GM21381 (cell line): ENCODE data around the gene NUTM2B.
"Not testable (repeated sequence)": the region's sequence is repeated elsewhere in the genome, so short reads cannot be mapped to it uniquely, and the experiment has no call there.

Source experiments
- ATAC-seq: cut with Tn5 transposase; IDR thresholded peaks from one replicate; pipeline ENCODE4 v1.9.1; 2021; ENCODE audit warnings: mild to moderate bottlenecking, moderate library complexity; ENCODE audit not compliant: unreplicated experiment

The NUTM2B gene, protein sequence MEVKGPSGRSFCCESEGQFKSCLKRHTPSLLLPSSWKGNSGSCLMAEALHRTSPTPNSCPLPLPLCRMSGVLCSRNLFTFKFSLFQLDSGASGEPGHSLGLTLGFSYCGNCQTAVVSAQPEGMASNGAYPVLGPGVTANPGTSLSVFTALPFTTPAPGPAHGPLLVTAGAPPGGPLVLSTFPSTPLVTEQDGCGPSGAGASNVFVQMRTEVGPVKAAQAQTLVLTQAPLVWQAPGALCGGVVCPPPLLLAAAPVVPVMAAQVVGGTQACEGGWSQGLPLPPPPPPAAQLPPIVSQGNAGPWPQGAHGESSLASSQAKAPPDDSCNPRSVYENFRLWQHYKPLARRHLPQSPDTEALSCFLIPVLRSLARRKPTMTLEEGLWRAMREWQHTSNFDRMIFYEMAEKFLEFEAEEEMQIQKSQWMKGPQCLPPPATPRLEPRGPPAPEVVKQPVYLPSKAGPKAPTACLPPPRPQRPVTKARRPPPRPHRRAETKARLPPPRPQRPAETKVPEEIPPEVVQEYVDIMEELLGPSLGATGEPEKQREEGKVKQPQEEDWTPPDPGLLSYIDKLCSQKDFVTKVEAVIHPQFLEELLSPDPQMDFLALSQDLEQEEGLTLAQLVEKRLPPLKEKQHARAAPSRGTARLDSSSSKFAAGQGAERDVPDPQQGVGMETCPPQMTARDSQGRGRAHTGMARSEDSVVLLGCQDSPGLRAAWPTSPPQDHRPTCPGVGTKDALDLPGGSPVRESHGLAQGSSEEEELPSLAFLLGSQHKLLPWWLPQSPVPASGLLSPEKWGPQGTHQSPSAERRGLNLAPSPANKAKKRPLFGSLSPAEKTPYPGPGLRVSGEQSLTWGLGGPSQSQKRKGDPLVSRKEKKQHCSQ

DNA sequence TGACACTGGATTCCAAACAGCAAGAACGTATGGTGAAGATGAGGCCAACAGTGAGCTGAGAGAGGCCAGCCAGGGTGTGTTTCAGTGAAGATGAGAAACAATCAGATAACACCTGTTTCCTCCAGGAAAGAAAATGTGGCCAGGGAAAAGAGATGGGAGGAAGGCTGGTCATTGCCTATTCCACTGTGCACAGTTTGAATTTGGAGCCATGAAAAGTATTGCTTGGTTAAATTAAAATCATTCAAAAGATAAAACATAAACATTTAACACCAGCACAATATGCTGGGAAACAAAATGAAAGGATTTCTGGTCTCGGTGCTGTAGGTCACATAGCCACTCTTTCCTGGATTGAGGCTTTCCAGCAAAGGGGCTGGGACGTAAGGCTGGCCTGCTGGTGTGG, at the start of gene NUTM2B:
TSS of gene NUTM2B (plus strand) at position 301 of the 400 bp plus-strand sequence. CDS start 383 bp downstream, outside the sequence.
- ATAC-seq: not testable (repeated sequence)

GRCh38 chr10:79663287-79663686, 39.7 kb upstream of the NUTM2B start:
- not testable (repeated sequence) for ATAC-seq

GRCh38 chr10:79664686-79665085, 38.3 kb upstream of the NUTM2B start:
- not testable (repeated sequence) for ATAC-seq

DNA sequence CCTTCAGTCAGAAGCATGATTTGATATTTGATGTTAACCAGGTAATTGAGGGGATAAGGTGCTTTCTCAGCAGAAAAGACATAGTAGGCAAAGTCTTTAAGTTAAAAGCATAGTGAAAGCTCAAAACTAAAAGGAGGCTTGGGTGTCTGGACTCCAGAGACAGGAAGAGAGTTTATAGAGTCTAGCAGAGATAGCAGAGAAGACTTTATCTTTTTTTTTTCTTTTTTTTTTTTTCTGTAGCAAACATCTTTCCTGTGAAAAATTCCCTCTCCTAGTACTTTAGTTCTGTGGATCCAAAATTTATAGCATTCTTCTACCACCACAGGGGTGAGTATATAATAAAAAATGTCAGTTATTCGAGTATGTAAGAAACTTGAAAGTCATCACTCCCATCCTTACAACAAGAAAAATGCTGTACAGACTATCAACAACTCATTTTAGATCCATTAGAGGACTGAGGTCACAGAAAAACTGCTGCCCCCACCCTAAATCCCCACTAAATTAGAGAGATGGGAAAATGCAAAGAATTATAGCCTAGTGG, 33.7 kb upstream of the NUTM2B start:
- not testable (repeated sequence) for ATAC-seq

- not testable (repeated sequence) for ATAC-seq
These were observed 28.1 kb upstream of the NUTM2B start for GRCh38 chr10:79674878-79675277.

- not testable (repeated sequence) for ATAC-seq
These were observed 19.8 kb upstream of the NUTM2B start for GRCh38 chr10:79683026-79683883.

DNA sequence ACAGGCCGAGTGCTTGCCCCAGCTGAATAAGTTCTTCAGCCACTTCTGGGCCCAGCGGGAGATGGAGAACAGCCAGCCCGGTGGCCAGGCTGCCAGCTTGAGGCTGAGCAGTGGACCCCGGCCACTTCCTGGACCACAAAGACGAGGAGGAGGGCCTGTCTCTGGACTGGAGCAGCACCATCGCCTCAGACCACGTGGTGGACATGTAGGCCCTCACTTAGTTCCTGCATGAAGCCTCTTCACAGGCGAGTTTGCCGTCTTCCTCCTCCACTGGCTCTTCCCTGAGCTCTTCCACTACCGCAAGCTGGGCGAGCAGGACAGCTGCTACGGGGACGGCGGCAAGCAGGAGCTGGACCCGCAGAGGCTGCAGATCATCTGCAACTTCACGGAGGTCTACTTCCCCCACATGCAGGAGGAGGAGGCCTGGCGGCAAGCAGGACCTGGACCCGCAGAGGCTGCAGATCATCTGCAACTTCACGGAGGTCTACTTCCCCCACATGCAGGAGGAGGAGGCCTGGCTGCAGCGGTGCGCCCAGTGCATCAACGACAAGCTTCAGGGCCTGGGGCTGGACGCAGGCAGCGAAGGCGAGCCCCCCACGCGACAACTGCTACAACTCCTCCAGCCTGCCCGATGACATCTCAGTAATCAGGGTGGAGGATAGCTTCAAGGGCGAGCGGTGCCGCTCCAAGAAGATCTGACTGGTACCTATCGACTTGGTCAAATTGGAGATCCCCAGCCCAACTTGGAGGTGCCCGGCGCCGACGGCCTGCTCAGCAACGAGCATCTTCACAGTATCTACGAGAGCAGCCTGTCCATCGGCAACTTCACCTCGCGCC, 18.9 kb upstream of the NUTM2B start:
- ATAC-seq: not testable (repeated sequence)

DNA sequence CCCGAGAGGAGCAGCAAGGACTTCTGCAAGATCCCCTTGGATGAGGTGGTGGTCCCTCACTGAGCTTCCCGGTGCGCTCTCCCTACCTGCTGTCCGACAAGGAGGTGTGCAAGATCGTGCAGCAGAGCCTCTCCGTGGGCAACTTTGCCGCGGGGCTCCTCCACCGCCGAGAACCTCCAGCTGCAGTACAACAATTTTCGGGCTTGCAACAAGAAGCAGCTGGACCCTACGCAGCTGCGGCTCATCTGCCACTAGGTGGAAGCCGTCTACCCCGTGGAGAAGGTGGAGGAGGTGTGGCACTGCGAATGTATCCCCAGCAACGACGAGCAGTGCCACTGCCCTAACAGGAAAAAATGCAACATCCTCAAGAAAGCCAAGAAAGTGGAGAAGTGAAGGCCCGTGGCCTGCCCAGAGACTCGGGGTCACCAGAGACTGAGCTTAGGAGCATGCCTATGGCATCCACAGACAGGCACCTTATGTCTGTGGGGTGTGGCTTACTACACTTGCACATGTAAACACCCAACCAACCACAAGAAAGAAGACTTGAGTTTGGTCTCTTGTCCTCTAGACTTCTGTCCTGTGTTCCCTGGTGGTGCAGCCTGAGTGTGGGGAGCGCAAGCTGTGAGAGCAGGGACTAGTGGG, 17.9 kb upstream of the NUTM2B start:
- peak; percentile 86 for ATAC-seq

DNA sequence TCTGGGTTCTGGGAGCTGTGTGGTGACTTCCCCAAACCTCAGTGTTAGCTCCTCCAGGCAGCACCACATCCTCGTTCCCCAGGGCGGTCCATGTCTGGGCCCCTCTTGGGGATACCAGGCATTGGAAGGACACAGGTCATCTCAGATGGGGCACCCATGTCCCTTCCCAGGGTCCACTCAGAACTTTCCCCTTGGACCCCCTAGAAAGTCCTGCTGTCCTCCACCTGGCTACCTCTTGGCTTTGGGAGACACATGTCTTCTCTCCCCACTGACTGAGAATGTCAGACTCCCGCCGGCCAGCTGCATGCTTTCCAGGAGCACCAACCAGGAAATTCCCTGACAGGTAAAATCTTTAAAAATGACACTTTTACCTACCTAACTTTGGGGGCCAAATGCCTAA, 16.4 kb upstream of the NUTM2B start:
- not testable (repeated sequence) for ATAC-seq

- ATAC-seq: not testable (repeated sequence)
These were observed 15.4 kb upstream of the NUTM2B start for GRCh38 chr10:79687406-79688150.

GRCh38 chr10:79688798-79689197, 14.2 kb upstream of the NUTM2B start:
- not testable (repeated sequence) for ATAC-seq

GRCh38 chr10:79696596-79696995, 6.4 kb upstream of the NUTM2B start:
- ATAC-seq: not testable (repeated sequence)

DNA sequence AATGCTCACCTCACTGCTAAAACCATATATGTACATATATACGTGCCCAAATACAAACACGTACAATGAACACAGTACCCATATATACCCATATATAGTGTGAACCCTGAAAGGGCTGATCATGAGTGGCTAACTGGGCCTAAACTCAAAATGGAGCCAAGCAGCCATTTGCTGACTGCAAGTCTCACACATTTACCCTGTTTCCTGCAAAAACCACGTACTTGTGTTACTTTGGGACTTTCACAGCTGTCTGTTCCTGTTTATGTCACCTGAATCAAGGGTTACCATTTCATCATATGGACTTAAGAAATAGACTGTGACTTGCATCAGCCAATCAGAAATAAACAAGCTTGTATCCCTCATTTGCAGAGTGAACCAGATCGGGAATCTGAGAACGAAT, 5.9 kb upstream of the NUTM2B start:
- ATAC-seq: not testable (repeated sequence)

DNA sequence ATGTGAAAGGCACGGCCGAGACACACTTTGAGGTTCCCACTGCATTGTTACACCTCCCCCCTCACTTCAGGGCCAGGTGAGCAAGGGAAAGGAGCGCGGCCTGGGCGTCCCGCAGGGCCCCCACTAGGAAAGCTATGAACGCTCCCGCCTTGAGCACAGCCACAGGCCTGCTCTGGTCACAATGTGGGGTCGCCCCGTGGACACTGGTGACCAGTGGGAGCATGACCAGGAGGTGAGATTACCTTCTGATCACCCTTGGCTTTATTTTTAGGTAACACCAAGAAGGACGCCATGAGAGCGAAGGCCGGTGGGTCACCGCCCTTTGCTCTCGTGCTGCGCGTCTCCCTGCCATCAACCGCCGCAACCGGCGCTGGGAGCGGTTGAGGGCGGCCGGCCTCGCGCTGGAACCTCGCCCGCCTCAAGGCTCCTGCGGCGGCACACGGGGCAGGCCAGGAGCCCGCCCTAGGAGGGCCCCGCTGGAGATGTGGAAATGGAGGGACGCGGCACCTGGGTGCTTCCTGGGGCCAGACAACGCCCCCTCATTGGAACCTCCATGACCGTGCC, 2.6 kb upstream of the NUTM2B start:
- ATAC-seq: not testable (repeated sequence)

DNA sequence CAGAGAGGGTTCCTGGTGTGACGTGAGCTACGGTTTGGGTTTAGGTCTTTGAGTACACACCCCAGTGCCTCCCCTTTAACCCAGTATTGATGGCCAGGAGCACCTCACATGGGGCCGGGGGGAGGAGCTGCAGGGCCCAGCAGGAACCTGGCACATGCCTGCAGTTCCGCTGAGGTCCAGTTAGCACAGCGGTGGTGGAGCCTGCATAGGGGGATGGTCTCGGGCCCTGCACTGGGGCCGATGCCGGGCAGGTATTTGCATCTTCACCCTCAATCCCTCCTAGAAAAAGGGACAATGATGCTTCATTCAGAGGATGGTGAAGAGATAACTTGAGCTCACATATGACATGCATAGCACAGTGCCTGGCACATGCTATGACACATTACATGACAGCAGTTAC, 4.0 kb downstream of the NUTM2B start:
- not testable (repeated sequence) for ATAC-seq

GRCh38 chr10:79714976-79715375, 11.9 kb downstream of the NUTM2B start:
- ATAC-seq: not testable (repeated sequence)

GRCh38 chr10:79716917-79717579, 14.0 kb downstream of the NUTM2B start:
- not testable (repeated sequence) for ATAC-seq
